Right hindlimb (tissue), 1 donor: ENCODE data around the gene FARP2.
A peak's percentile ranks its signal among the peaks of the same experiment; 100 is the strongest.
"Not testable (repeated sequence)": the region's sequence is repeated elsewhere in the genome, so short reads cannot be mapped to it uniquely, and the experiment has no call there.

ENCODE experiments used
- DNase-seq: peaks from one replicate; pipeline ENCODE4 v3.0.0-alpha.2; 2018

FARP2 gene

DNA sequence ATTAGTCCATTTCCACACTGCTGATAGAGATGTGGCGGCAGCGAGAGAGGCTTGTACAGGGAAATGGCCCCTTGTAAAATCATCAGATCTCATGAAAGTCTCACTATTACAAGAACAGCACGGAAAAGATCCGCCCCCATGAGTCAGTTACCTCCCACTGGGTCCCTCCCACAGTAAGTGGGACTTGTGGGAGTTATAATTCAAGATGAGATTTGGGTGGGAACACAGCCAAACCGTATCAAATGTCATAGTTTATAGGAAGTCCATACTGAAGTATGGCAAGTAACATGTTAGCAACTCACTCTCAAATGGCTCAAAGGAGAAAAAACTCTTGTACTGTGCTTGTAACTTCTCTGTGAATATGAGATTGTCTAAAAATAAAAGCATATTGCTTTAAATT is 56.1 kb downstream of the FARP2 start:
- DNase-seq: peak; percentile 48

DNA sequence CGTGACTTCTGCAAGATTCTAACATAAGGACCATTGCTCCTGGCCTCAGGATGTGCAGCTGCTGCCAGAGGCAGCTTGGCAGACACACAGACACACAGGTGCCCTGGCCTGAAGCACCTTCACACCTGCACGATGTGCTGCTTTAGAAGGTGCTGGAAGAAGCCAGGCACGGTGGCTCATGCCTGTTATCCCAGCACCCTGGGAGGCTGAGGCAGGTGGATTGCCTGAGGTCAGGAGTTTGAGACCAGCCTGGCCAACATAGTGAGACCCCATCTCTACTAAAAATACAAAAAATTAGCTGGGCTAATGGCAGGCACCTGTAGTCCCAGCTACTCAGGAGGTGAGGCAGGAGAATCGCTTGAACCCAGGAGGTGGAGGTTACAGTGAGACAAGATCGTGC is 57.4 kb downstream of the FARP2 start:
- not testable (repeated sequence) for DNase-seq

DNA sequence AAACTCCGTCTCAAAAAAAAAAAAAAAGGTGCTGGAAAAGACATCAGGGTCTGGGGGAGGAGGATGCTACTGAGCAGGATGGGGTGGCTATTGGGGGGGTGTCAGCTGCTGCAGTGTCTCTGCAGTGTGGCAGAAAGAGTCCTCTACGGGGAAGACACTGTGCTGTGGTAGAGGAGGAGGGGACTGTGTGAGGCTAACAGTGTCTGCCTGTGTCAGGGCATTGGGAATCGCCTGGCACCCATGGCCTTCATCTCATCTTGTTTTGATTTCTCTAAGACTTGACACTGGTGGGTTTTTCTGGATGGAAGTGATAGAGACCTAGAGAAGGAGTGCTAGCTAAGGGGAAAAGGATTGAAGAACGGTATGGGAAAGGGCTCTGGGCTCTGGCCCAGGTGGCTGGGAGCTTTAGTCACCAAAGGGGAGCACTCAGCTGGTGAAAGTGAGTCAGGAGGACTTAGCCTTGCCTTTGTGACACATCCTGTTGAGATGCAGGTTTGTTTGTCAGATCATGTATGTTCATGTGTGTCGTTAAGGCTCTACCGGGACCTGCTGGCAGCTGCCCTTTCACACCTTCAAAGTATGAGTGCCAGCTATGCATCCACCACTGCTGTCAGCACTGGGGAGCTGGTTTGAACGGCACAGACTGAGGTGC is 58.0 kb downstream of the FARP2 start:
- DNase-seq: no peak

DNA sequence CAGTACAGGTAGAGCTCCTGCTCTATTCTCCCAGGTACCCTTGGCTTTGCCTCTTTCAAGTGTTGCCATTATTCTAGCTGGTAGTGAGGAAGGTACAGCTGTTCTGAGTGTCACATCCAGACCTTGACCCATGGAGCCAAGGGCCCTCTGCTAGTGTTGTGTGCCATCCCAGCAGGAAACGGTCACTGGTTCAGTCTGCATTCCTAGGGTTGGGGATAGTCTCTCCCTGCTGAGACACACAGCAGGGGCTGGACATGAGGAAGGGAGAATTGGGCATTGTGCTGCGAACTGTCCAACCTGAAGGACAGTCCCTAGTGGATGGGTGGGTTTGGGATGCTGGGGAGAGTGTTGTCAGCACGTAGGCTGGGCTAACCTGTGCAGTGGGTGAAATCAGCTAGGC is 59.1 kb downstream of the FARP2 start:
- DNase-seq: no peak

DNA sequence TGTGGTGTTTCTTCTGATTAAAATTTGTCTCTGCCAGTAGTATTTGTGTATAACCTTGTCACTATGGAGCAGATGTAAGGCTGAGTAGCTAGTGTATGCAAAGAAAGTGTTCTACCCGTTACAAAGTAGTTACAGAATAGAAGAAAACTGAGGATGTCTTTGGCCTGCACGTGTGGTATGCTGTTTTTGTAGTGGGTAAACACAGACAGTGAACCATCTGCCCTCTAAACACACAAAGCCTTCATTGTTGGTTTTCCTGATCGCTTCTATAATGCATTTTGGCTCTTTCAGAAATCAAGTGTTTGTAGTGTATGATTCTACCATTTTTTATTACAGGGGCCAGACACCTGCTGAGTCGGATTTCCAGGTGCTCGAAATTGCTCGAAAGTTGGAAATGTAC is 61.5 kb downstream of the FARP2 start:
- DNase-seq: no peak

DNA sequence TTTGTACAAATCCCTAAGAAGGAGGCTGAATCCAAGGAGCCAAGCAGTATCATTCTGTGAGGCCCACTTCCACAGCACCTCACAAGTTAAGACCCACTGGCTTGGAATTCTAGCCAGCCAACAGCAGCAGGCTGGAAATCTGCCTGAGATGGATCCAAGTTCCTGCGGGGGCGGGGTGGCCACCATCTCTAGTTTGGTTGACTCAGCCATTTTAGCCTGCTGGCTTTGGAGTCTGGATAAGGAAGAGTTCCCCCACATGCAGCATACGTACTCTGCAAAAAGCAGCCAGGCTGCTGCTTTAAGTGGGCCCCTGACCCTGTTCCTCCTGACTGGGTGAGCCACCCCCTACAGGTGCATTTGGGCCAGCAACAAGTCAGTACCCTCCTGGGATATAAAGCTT is 65.2 kb downstream of the FARP2 start:
- DNase-seq: no peak

DNA sequence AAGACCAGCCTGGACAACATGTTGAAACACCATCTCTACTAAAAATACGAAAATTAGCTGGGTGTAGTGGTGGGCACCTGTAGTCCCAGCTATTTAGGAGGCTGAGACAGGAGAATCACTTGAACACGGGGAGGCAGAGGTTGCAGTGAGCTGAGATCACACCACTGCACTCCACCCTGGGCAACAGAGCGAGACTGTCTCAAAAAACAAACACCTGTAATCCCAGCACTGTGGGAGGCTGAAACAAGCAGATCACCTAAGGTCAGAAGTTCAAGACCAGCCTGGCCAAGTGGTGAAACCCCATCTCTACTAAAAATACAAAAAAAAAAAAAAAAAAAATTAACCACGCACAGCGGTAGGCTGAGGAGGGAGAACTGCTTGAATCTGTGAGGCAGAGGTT is 65.9 kb downstream of the FARP2 start:
- DNase-seq: not testable (repeated sequence)

DNA sequence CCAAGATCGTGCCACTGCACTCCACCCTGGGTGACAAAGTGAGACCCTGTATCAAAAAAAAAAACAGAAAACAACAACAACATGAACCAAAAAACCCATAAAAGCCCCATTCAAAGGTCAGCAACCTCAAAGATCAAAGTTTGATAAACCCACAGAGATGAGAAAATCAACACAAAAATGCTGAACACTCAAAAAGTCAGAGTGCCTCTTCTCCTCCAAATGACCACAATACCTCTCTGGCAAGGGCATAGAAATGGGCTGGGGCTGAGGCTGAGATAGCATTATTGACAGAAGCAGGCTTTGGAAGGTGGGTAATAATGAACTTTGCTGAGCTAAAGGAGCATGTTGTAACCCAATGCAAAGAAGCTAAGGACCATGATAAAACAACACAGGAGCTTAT is 66.3 kb downstream of the FARP2 start:
- DNase-seq: no peak

DNA sequence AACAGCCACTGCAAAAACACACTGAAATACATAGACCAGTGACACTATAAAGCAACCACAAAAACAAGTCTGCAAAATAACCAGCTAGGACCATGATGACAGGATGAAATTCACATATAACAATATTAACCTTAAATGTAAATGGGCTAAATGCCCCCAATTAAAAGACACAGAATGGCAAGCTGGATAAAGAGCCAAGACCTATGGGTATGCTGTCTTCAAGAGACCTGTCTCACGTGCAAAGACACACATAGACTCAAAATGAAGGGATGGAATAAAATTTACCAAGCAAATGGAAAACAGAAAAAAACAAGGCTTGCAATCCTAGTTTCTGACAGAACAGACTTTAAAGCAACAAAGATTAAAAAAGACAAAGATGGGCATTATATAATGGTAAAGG is 67.4 kb downstream of the FARP2 start:
- DNase-seq: not testable (repeated sequence)

DNA sequence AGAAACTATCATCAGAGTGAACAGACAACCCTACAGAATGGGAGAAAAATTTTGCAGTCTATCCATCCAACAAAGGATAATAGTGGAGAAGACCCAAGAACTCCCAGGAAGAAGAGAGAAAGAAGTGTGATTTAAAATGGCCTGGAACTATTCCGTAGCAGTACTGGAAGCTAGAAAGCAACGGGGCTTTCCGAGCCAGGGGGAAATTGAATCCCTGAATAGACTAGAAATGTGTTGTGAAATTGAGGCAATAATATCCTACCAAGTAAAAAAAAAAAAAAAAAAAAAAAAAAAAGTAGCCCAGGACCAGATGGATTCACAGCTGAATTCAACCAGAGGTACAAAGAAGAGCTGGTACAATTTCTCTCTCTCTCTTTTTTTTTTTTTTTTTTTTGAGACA is 69.3 kb downstream of the FARP2 start:
- DNase-seq: no peak

DNA sequence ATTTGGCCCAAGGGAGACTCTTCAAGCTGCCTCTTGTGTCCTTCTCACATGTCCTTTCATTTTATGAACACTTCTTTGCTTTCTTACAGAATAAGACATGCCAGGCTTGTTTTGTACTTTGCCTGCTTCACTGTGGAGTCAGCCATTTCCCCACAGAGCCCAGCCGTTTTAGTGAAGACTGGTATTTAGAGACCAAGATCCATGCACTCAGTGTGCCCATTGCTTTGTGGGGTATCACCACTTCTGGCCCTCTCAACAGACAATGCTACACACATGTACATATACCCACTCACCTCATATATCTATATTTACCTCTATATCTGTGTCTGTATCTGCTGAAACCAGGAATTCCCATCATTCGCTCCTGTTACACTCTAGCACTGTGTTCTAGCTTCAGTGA is 74.1 kb downstream of the FARP2 start:
- no peak for DNase-seq

DNA sequence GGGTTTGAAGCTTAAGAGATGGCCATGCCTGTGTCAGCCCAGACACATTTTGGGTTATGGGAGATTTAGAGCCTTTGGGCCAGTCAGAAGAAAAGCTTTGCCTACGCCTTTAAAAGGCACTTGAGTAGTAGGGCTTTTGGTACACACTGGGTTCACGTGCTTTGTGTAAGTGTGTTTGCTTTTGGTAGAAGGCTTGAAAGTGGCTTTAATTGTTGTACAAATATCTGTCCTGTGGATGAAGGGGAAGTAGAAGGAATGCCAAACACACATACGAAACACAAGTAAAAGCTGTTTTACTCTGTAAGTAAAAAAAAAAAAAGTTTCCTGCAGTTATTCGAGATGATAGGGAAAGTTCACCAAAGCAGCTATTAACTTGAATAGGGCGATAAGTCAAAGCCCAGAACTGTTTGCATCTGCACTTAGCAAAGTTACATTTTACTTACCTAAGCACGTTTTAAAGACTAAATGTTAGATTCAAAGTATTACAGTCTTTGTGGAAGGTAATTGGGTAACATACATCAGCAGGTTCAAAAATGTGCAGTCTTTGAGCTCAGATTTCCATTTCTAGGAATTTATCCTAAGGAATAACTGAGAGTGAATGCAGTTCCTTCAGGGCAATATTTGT is 76.9 kb downstream of the FARP2 start:
- DNase-seq: no peak

DNA sequence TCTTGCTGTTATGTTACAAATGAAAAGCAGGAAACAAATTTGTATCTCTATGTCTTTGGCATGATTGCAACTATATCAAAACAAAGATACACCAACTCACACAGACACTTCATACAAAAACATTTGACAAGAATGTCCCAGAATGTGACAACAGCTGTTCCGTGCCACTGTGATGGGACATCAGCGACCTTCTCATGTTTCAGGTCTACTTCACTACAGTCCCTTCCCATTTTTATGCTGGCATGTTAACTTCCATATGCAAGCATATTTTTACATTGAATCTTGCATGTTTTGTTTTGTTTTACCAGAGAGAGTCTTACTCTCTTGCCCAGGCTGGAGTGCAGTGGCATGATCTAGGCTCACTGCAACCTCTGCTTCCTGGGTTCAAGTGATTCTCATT is 81.1 kb downstream of the FARP2 start:
- DNase-seq: no peak

DNA sequence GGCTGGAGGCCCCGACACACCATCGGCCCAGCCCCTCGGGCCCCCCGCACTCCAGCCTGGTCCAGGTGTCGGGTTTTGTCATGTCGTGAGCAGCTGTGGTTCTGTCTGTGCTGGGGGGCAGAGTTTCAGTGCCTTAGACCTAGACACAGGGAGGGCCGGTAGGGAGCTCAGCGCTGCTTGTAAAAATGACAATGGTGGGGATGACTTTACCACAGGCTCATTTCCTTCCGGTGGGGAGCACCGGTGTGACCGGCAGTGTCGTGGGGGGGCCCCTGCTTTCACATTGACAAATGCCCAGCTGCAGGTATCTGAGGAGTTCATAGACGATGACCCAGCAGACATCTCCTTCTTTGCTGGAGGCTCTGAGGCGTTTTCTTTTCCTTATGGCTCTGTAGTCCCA is 85.4 kb downstream of the FARP2 start:
- DNase-seq: no peak

DNA sequence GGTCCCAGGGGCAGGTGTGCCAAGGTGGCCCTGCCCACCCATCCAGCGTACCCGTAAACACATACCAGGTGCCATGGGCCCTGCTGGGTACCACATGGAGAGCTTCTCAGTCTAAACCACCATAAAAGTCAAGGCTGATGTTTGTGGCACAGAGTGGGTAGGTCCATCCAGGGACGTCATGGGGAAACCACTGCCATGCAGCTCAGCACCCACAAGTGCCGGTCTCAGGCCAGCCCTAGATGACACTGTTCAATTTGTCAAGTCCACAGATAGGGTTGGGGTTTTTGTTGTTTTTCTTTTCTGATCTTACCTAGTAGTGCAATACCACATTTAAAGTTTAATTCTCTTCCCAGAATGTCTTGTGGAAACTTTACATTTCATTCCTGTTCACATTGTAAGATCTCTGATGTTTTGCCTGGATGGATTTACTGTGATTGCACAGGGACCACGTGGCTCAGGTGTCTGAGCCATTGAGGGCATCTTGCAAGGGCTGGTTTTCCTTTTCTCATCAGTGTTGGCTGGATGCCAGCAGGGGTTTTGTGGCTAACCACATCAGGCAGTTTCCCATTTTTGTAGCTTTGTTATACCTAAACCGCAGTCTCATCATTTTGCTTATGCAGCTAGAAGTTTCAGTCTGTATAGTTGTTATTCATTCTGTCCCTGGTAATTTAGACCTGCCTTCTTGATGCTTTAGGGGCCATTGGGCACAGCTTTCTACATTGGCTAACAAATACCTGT is 87.6 kb downstream of the FARP2 start:
- no peak for DNase-seq

DNA sequence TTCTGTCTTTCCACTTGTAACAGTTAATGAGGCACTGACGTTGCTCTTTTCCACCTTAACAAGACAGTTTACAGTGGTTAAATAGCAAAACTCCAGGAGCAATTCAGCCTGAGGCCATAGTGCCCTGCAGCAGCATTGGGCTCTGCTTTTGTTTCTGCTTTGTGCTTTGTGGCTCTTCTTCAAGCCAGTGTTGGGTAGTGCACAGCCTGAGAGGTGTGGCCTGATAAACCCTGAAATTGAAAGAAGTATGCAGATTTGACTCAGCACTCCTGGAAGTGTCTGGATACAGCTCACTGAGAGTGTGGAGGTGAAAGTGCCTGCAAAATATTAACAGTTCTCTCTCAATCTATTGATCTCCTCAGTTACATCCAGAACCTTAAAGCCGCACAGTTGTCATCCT is 89.3 kb downstream of the FARP2 start:
- no peak for DNase-seq

DNA sequence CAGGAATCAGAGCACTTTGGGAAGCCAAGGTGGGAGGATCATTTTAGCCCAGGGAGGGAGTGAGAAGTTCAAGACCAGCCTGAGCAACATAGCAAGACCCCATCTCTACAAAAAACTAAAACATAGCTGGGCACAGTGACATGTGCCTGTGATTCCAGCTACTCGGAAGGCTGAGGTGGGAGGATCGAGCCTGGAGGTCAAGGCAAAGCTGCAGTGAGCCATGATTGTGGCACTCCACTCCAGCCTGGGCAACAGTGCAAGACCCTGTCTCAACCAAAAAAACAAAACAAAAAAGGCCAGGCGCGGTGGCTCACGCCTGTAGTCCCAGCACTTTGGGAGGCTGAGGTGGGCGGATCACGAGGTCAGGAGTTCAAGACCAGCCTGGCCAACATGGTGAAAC is 94.0 kb downstream of the FARP2 start:
- not testable (repeated sequence) for DNase-seq

DNA sequence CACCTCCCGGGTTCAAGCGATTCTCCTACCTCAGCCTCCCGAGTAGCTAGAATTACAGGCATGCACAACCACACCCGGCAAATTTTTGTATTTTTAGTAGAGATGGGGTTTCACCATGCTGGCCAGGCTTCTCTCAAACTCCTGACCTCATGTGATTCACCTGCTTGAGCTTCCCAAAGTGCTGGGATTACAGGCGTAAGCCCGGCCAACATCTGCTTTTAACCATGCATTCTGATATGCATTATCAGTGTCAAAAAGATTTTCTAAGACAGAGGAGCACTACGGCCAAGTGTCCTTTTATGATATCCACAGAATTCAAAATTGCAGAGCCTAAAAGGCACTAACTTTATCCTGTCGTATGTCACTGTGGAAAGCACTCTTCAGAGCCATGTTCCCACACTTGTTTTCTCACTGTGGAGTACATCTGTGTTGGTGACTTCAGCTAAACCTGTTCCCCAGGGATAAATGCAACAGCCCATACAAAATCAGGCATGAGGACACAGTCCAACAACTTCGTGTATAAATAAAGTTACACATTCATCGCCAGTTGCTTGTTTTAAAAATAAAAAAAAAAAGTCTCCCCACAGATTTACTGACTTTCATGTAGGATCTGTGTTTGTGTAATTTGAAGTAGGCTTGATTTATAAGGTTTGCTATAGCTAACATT is 95.9 kb downstream of the FARP2 start:
- no peak for DNase-seq

DNA sequence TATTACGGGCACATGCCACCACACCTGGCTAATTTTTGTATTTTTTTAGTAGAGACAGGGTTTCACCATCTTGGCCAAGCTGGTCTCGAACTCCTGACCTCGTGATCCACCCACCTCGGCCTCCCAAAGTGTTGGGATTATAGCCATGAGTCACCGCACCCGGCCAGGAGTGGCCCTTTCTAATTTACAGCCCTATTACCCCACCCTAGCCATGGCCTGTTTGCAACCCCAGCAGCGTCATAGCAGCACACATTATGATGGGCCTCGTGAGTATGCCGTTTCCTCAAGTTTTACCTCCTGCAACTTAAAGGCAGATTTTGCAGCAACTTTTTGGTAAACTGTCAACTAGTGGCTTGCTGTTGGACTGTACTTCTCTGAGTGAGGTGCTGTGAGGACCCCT is 97.8 kb downstream of the FARP2 start:
- DNase-seq: not testable (repeated sequence)

DNA sequence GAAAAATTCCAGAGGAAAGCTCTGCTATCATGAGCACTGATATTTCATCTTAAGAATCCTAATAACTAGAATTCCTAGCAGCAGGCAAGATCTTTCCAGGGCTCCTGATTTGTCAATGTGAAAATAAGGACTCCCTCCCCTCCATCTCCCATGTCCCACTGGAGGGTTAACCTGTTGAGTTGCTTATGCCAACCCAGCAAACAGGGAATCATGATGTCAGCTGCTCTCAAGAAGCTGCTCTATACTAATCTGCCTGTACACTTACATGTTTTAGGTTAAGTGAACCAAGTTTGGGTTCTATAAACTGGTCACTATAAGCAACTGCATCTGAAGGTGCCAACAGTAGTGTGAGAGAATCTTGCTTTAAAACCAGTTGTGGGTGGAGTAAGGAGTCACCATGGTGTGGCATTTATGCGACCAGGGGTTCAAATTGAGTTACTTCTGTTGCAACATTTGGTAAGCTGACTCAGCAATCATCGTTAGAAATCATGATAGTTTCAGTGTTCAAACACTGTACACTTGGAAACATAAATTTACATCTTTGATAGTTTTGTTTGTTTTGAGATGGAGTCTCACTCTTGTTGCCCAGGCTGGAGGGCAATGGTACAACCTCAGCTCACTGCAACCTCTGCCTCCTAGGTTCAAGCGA is 98.9 kb downstream of the FARP2 start:
- DNase-seq: no peak

DNA sequence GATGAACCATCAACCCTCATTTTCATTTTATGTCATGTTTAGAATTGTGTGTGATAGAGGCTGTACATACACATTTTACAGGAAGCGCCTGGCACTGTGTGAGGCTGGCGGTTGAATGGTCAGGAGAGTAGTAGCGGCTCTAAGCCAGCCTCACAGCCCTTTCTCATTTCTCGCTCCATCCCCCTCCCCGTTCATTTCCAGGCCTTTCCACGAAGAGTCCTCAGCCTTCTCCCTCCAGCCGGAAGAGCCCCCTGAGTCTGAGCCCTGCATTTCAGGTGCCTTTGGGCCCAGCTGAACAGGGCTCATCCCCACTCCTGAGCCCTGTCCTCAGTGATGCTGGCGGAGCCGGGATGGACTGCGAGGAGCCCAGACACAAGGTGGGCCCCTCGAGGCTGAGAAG is 100.5 kb downstream of the FARP2 start:
- DNase-seq: no peak

DNA sequence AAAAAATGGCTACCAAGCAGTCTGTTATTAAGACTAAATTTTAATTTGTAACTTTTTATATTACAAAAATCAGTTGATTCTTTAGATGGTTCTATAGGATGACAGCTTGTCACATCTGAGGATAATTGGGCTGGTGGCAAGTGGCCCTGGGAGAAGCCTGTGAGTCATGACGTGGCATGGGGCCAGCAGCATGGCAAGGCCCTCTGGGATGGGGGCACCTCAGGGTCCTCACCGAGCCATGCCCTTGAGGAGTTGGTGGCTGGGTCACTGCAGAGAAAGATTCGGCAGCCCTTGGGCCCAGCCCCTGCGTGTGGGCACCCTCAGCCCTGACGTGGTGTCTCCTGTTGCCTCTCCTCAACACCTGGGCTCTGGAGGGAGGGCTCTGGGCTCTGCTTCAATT is 102.6 kb downstream of the FARP2 start:
- DNase-seq: no peak

DNA sequence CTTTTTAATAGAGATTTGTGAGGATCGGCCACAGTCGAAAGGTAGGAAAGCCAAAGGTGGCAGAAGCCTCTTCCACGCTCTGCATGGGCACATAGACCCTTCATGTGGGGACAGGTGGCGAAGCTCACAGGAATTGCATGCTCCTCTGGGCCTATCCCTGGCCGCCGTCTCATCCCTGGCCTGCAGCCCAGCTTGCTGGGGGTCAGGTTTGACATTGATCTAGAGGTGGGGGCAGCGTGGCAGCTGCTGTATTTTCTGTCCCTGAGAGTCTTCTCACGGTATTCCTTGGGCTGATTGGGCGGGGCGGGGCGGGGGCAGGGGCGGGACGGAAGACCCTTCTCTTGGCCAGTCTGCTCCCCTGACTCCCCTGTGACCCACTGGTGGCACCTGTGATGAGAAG is 103.4 kb downstream of the FARP2 start:
- no peak for DNase-seq
